ENCODE measurements around the gene CCL14.
A peak's percentile ranks its signal among the peaks of the same experiment; 100 is the strongest.

The CCL14 gene

GRCh38 chr17:35991075-35991474, 4.5 kb upstream of the CCL14 start:
- DNase-seq (ENCODE audit: low read depth), result no peak
- TF ChIP-seq, protein P1, sequence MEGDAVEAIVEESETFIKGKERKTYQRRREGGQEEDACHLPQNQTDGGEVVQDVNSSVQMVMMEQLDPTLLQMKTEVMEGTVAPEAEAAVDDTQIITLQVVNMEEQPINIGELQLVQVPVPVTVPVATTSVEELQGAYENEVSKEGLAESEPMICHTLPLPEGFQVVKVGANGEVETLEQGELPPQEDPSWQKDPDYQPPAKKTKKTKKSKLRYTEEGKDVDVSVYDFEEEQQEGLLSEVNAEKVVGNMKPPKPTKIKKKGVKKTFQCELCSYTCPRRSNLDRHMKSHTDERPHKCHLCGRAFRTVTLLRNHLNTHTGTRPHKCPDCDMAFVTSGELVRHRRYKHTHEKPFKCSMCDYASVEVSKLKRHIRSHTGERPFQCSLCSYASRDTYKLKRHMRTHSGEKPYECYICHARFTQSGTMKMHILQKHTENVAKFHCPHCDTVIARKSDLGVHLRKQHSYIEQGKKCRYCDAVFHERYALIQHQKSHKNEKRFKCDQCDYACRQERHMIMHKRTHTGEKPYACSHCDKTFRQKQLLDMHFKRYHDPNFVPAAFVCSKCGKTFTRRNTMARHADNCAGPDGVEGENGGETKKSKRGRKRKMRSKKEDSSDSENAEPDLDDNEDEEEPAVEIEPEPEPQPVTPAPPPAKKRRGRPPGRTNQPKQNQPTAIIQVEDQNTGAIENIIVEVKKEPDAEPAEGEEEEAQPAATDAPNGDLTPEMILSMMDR (IDR thresholded peaks at IDR 0.05; ENCODE audit: low read depth, low read length, missing control alignments), result no peak
- H3K4me3 ChIP-seq (ENCODE audit: low read depth, low read length), result no peak overlapping the region

- TF ChIP-seq, protein P1 (IDR thresholded peaks at IDR 0.05; ENCODE audit: low read depth, low read length, missing control alignments), result no peak
These were observed 1.6 kb upstream of the CCL14 start for GRCh38 chr17:35988164-35988563.

DNA sequence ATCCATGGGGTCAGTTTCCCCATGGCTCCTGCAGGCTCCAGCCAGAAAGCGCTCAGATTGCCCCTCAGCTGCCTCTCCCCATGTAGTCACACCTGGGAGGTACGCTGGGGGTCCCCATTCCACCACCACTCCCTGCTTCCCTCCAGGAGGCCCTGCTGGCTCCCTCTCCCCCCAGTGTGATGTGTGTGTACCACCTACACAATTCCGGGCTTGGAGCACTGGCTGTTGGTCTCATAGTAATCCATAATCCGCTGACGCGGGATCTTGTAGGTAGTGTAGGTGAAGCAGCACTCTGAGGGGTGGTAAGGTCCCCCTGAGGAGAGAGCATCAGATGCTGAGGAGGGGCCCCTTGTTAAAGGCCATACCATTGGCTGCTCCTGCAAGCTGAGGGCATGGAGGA, 2.4 kb downstream of the CCL14 start:
- no peak for DNase-seq (ENCODE audit: low read depth)
- TF ChIP-seq, protein P1 (IDR thresholded peaks at IDR 0.05; ENCODE audit: low read depth, low read length, missing control alignments), result no peak
- no peak overlapping the region for H3K4me3 ChIP-seq (ENCODE audit: low read depth, low read length)

More at GRCh38 chr17:35988164-35988563, 1.6 kb upstream of the CCL14 start:
- no peak for DNase-seq (ENCODE audit: low read depth)
- H3K4me3 ChIP-seq (ENCODE audit: low read depth, low read length), result no peak overlapping the region

DNA sequence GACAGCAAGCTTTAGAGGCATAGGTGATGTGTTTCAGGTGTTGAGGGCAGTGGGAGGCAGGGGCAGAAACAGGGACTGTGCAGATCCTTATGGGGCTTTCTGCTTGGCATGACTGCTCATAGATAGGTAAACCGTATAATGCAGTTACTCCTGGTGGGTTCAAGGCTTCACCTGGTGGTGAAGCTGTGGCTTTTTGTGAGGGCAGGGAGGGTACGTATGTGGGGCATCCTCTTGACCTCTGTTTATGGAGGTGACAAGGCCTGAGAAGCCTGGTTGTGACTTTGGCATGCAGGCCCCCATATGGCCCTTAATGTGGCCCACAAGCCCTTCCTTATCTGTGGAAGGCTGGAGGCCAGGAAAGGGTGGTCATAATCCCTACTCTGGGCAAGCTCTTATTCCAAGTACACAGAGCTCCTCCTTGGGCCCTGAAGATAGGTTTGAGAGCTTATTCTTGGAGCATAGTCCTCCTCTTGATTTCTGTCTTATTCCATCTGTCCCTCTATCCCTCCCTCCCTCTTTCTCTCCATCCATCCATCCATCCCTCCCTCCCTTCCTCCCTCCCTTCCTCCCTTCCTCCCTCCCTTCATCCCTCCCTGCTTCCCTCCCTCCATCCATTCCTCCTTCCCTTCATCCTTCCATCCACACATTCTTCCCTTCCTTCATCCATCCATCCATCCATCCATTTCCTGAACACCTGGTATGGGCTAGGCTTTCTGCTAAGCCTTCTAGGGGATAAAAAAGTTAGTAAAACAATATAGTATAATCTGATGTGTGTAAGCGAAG, 3.9 kb downstream of the CCL14 start:
- no peak overlapping the region for H3K4me3 ChIP-seq (ENCODE audit: low read depth, low read length)
- DNase-seq (ENCODE audit: low read depth), result no peak
- TF ChIP-seq, protein P1 (IDR thresholded peaks at IDR 0.05; ENCODE audit: low read depth, low read length, missing control alignments), result no peak

- H3K4me3 ChIP-seq (ENCODE audit: low read depth, low read length), result no peak overlapping the region
- TF ChIP-seq, protein P1 (IDR thresholded peaks at IDR 0.05; ENCODE audit: low read depth, low read length, missing control alignments), result peak; percentile 39
- DNase-seq (ENCODE audit: low read depth), result no peak
These were observed 4.6 kb downstream of the CCL14 start for GRCh38 chr17:35981908-35982330.

- H3K4me3 ChIP-seq (ENCODE audit: low read depth, low read length), result no peak within 1 kb of the TSS
- no peak for DNase-seq (ENCODE audit: low read depth)
- TF ChIP-seq, protein P1 (IDR thresholded peaks at IDR 0.05; ENCODE audit: low read depth, low read length, missing control alignments), result no peak
These were observed 5.3 kb downstream of the CCL14 start, which contains the start of gene CCL16 for GRCh38 chr17:35981246-35981645. CCL16 (minus strand) TSS chr17:35981497; CDS start chr17:35981420, 77 bp downstream.

GRCh38 chr17:35978346-35978745, 8.2 kb downstream of the CCL14 start:
- no peak overlapping the region for H3K4me3 ChIP-seq (ENCODE audit: low read depth, low read length)
- no peak for DNase-seq (ENCODE audit: low read depth)
- TF ChIP-seq, protein P1 (IDR thresholded peaks at IDR 0.05; ENCODE audit: low read depth, low read length, missing control alignments), result no peak

Measured in GM12864 (cell line).